ENCODE data around the gene XXYLT1.

The XXYLT1 gene

GRCh38 chr3:195282961-195283360 lies 12.0 kb upstream of the XXYLT1 start:
- Histone ChIP-seq H3K36me3 (ENCODE audit: control insufficient read depth in 4 of 4, insufficient read depth in 4 of 4, low read length in 3 of 4) (peaks cover 10 to 58% (median 33%) of the 10 kb centered on the region in 4 experiments), H3K4me1 (ENCODE audit: control extremely low read depth in 1 of 4, control insufficient read depth in 4 of 4, insufficient read depth in 4 of 4, low read length in 3 of 4) (no peaks in the 10 kb centered on the region), H3K4me3 (ENCODE audit: control insufficient read depth in 1 of 7, extremely low read depth in 1 of 7, insufficient read depth in 4 of 7, low read depth in 2 of 7, low read length in 6 of 7) (no peak overlapping the region), H3K27me3 (replicated peaks in 2 of 5; ENCODE audit: control insufficient read depth in 4 of 5, insufficient read depth in 5 of 5, low read length in 4 of 5) (no peaks in the 10 kb centered on the region), H3K9me3 (ENCODE audit: control extremely low read depth in 1 of 5, control insufficient read depth in 4 of 5, insufficient read depth in 2 of 5, low read depth in 1 of 5, low read length in 4 of 5) (no peaks in the 10 kb centered on the region), H3K27ac (ENCODE audit: insufficient read depth in 1 of 2, low read depth in 1 of 2, low read length in 2 of 2, poor library complexity in 1 of 2, severe bottlenecking in 2 of 2) (no peak overlapping the region)
- 96% methylated on average over 8 of the region's 8 CpGs for WGBS (ENCODE audit: insufficient coverage)
- POLR2A ChIA-PET: no interaction called here
- DNase-seq: no peak
- CTCF ChIA-PET: interaction anchor here (1.1 to 2.0 kb wide), 2 partner anchors 12 to 240 kb away, joined by 6 read pairs; partner anchors contain the start of gene XXYLT1

GRCh38 chr3:195274259-195274966 lies 3.5 kb upstream of the XXYLT1 start:
- POLR2A ChIA-PET: no interaction called here
- WGBS (ENCODE audit: insufficient coverage): no CpG with 5 or more reads among the region's 1 CpG
- Histone ChIP-seq H3K9me3 (ENCODE audit: control extremely low read depth in 1 of 5, control insufficient read depth in 4 of 5, insufficient read depth in 2 of 5, low read depth in 1 of 5, low read length in 4 of 5) (no peaks in the 10 kb centered on the region), H3K27ac (ENCODE audit: insufficient read depth in 1 of 2, low read depth in 1 of 2, low read length in 2 of 2, poor library complexity in 1 of 2, severe bottlenecking in 2 of 2) (no peak overlapping the region), H3K36me3 (ENCODE audit: control insufficient read depth in 4 of 4, insufficient read depth in 4 of 4, low read length in 3 of 4) (peaks cover 2 to 14% (median 8%) of the 10 kb centered on the region in 4 experiments), H3K4me1 (ENCODE audit: control extremely low read depth in 1 of 4, control insufficient read depth in 4 of 4, insufficient read depth in 4 of 4, low read length in 3 of 4) (peaks cover 6 to 20% (median 18%) of the 10 kb centered on the region in 4 experiments), H3K4me3 (ENCODE audit: control insufficient read depth in 1 of 7, extremely low read depth in 1 of 7, insufficient read depth in 4 of 7, low read depth in 2 of 7, low read length in 6 of 7) (no peak overlapping the region), H3K27me3 (replicated peaks in 2 of 5; ENCODE audit: control insufficient read depth in 4 of 5, insufficient read depth in 5 of 5, low read length in 4 of 5) (no peaks in the 10 kb centered on the region)
- CTCF ChIA-PET: interaction anchor here (0.9 to 2.6 kb wide), 9 partner anchors 10 to 252 kb away, joined by 3 to 18 read pairs (median 4); no protein-coding TSS in a partner anchor
- DNase-seq: no peak

GRCh38 chr3:195271410-195272243 lies 668 bp upstream of the XXYLT1 start:
- ChIA-PET CTCF (interaction anchor here (0.6 to 4.6 kb wide), 24 partner anchors 10 to 599 kb away, joined by 3 to 87 read pairs (median 6); partner anchors contain the start of genes LSG1 and PPP1R2), POLR2A (interaction anchor here (0.6 to 1.0 kb wide), 2 partner anchors 8 to 587 kb away, joined by 3 read pairs; no protein-coding TSS in a partner anchor)
- Histone ChIP-seq H3K36me3 (ENCODE audit: control insufficient read depth in 4 of 4, insufficient read depth in 4 of 4, low read length in 3 of 4) (peaks cover 0 to 20% (median under 1%) of the 10 kb centered on the region in 4 experiments), H3K9me3 (ENCODE audit: control extremely low read depth in 1 of 5, control insufficient read depth in 4 of 5, insufficient read depth in 2 of 5, low read depth in 1 of 5, low read length in 4 of 5) (no peaks in the 10 kb centered on the region), H3K4me1 (ENCODE audit: control extremely low read depth in 1 of 4, control insufficient read depth in 4 of 4, insufficient read depth in 4 of 4, low read length in 3 of 4) (peaks cover 7 to 27% (median 23%) of the 10 kb centered on the region in 4 experiments), H3K27ac (ENCODE audit: insufficient read depth in 1 of 2, low read depth in 1 of 2, low read length in 2 of 2, poor library complexity in 1 of 2, severe bottlenecking in 2 of 2) (peak overlapping the region; percentile 47 to 78), H3K27me3 (replicated peaks in 2 of 5; ENCODE audit: control insufficient read depth in 4 of 5, insufficient read depth in 5 of 5, low read length in 4 of 5) (no peaks in the 10 kb centered on the region), H3K4me3 (ENCODE audit: control insufficient read depth in 1 of 7, extremely low read depth in 1 of 7, insufficient read depth in 4 of 7, low read depth in 2 of 7, low read length in 6 of 7) (peak overlapping the region; percentile 76 to 93 (median 81))
- DNase-seq: peak; percentile 91 to 95 (median 94)
- whole genome bisulfite sequencing (ENCODE audit: insufficient coverage): 0% methylated on average over 29 of the region's 30 CpGs

- peak overlapping the region; percentile 76 to 93 (median 81) for H3K4me3 ChIP-seq (ENCODE audit: control insufficient read depth in 1 of 7, extremely low read depth in 1 of 7, insufficient read depth in 4 of 7, low read depth in 2 of 7, low read length in 6 of 7)
- POLR2A ChIA-PET: interaction anchor here (0.6 to 1.5 kb wide), 4 partner anchors 8 to 588 kb away, joined by 3 to 7 read pairs (median 4); no protein-coding TSS in a partner anchor
- H3K4me1 ChIP-seq (ENCODE audit: control extremely low read depth in 1 of 4, control insufficient read depth in 4 of 4, insufficient read depth in 4 of 4, low read length in 3 of 4): peaks cover 7 to 27% (median 23%) of the 10 kb centered on the region in 4 experiments
- DNase-seq: peak; percentile 28 to 65 (median 56)
- H3K36me3 ChIP-seq (ENCODE audit: control insufficient read depth in 4 of 4, insufficient read depth in 4 of 4, low read length in 3 of 4): peaks cover 0 to 28% (median 7%) of the 10 kb centered on the region in 4 experiments
- CTCF ChIA-PET: interaction anchor here (0.7 to 4.6 kb wide), 22 partner anchors 8 to 598 kb away, joined by 3 to 87 read pairs (median 4); partner anchors contain the start of genes LSG1 and PPP1R2
- H3K9me3 ChIP-seq (ENCODE audit: control extremely low read depth in 1 of 5, control insufficient read depth in 4 of 5, insufficient read depth in 2 of 5, low read depth in 1 of 5, low read length in 4 of 5): no peaks in the 10 kb centered on the region
- WGBS (ENCODE audit: insufficient coverage): under 1% methylated on average over 51 of the region's 52 CpGs
- peak overlapping the region; percentile 12 to 78 for H3K27ac ChIP-seq (ENCODE audit: insufficient read depth in 1 of 2, low read depth in 1 of 2, low read length in 2 of 2, poor library complexity in 1 of 2, severe bottlenecking in 2 of 2)
- no peaks in the 10 kb centered on the region for H3K27me3 ChIP-seq (replicated peaks in 2 of 5; ENCODE audit: control insufficient read depth in 4 of 5, insufficient read depth in 5 of 5, low read length in 4 of 5)
Observed at GRCh38 chr3:195270079-195270816, 711 bp downstream of the XXYLT1 start.

GRCh38 chr3:195269375-195270078 lies 1.4 kb downstream of the XXYLT1 start:
- H3K27ac ChIP-seq (ENCODE audit: insufficient read depth in 1 of 2, low read depth in 1 of 2, low read length in 2 of 2, poor library complexity in 1 of 2, severe bottlenecking in 2 of 2): peak overlapping the region in 1 of 2 experiments; percentile 78

More at GRCh38 chr3:195269375-195270078, 1.4 kb downstream of the XXYLT1 start:
- WGBS (ENCODE audit: insufficient coverage): 64% methylated on average over 5 of the region's 5 CpGs
- peaks cover 7 to 27% (median 23%) of the 10 kb centered on the region in 4 experiments for H3K4me1 ChIP-seq (ENCODE audit: control extremely low read depth in 1 of 4, control insufficient read depth in 4 of 4, insufficient read depth in 4 of 4, low read length in 3 of 4)
- DNase-seq: peak in 2 of 3 donors; percentile 11 to 27
- POLR2A ChIA-PET: interaction anchor here (1.0 to 1.5 kb wide), 2 partner anchors 8 to 9 kb away, joined by 4 to 7 read pairs; no protein-coding TSS in a partner anchor
- no peaks in the 10 kb centered on the region for H3K27me3 ChIP-seq (replicated peaks in 2 of 5; ENCODE audit: control insufficient read depth in 4 of 5, insufficient read depth in 5 of 5, low read length in 4 of 5)
- H3K4me3 ChIP-seq (ENCODE audit: control insufficient read depth in 1 of 7, extremely low read depth in 1 of 7, insufficient read depth in 4 of 7, low read depth in 2 of 7, low read length in 6 of 7): peak overlapping the region in 6 of 7 experiments; percentile 76 to 93 (median 82)
- no peaks in the 10 kb centered on the region for H3K9me3 ChIP-seq (ENCODE audit: control extremely low read depth in 1 of 5, control insufficient read depth in 4 of 5, insufficient read depth in 2 of 5, low read depth in 1 of 5, low read length in 4 of 5)
- CTCF ChIA-PET: interaction anchor here (0.7 to 4.6 kb wide), 13 partner anchors 8 to 597 kb away, joined by 3 to 87 read pairs (median 3); partner anchors contain the start of gene LSG1
- peaks cover 0 to 28% (median 7%) of the 10 kb centered on the region in 4 experiments for H3K36me3 ChIP-seq (ENCODE audit: control insufficient read depth in 4 of 4, insufficient read depth in 4 of 4, low read length in 3 of 4)
